HG03521 (cell line): ENCODE data around the gene SLC40A1.

ENCODE experiments used
- ATAC-seq: cut with Tn5 transposase; IDR thresholded peaks from one replicate; pipeline ENCODE4 v1.9.1; 2021; ENCODE audit warnings: mild to moderate bottlenecking, moderate library complexity; ENCODE audit not compliant: unreplicated experiment

Gene SLC40A1

GRCh38 chr2:189517847-189518535 lies 62.6 kb downstream of the SLC40A1 start:
- no peak for ATAC-seq

GRCh38 chr2:189516546-189516945 lies 64.0 kb downstream of the SLC40A1 start:
- ATAC-seq, result no peak

- no peak for ATAC-seq
Measured at GRCh38 chr2:189515264-189515663, 65.3 kb downstream of the SLC40A1 start.

- ATAC-seq, result no peak
Measured at GRCh38 chr2:189514104-189514503, 66.5 kb downstream of the SLC40A1 start.

GRCh38 chr2:189512879-189513278 lies 67.7 kb downstream of the SLC40A1 start:
- ATAC-seq, result no peak

- no peak for ATAC-seq
Measured at GRCh38 chr2:189511960-189512319, 68.6 kb downstream of the SLC40A1 start.

- ATAC-seq, result no peak
Measured at GRCh38 chr2:189511210-189511959, 69.2 kb downstream of the SLC40A1 start.
